ENCODE measurements around the gene PCDH18. TPM values are rescaled to one million over a fixed set of nuclear protein-coding genes. Genes with fewer than 3 reads are reported as not detected.
"Not testable (repeated sequence)": the region's sequence is repeated elsewhere in the genome, so short reads cannot be mapped to it uniquely, and the experiment has no call there.

The PCDH18 gene
- total RNA-seq, 2 experiments from 2014 or later: not detected

DNA sequence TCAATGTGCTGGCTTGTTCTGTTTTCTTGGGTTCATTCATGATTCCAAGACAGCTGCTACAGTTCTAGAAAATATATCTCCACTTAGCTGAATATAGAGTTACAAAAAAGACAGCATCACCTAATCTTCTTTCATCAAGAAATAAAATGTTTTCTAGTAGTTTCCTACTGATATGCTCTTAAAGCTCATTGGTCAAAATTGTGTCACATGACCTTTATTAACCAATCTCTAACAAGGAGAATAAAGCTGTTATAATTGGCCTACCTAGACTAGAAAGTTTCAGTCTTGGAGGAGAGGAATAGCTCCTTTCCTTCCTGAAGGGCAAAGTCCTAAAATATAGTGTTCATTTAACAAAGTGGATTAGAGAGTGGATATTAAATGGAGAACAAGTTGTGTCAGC is 8.1 kb upstream of the PCDH18 start:
- no peaks in the 10 kb centered on the region for H3K4me1 Mint-ChIP-seq (ENCODE audit: low read depth)
- no peak for DNase-seq
- H3K4me3 Mint-ChIP-seq: no peak overlapping the region
- CTCF ChIA-PET: no interaction called here
- H3K27ac Mint-ChIP-seq: no peak overlapping the region
- no peaks in the 10 kb centered on the region for H3K9me3 Mint-ChIP-seq (ENCODE audit: insufficient read depth)
- no peak for ATAC-seq
- H3K36me3 Mint-ChIP-seq (ENCODE audit: low read depth): no peaks in the 10 kb centered on the region
- POLR2A ChIA-PET: no interaction called here
- H3K27me3 Mint-ChIP-seq (ENCODE audit: low read depth): no peaks in the 10 kb centered on the region

DNA sequence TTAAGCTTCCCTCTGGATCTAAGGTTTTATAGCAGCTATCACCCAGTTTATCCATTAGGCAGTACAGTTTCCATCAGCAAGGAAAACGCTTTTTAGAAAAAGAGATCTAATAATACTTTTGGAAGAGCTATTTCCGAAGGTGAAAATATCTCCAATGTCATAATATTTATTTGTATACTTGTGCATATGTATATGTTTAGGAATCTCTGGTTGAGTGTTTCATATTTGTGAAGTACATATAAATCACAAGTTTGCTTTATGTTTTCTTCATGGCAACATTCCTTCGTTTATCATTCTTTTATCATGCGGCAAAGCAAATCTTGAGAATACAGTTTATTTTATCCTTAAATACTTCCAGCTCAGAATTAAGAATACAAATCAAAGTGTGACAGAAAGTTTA is 6.2 kb upstream of the PCDH18 start:
- Mint-ChIP-seq H3K4me1 (ENCODE audit: low read depth) (no peaks in the 10 kb centered on the region), H3K9me3 (ENCODE audit: insufficient read depth) (no peaks in the 10 kb centered on the region), H3K36me3 (ENCODE audit: low read depth) (no peaks in the 10 kb centered on the region), H3K27ac (no peak overlapping the region), H3K27me3 (ENCODE audit: low read depth) (no peaks in the 10 kb centered on the region), H3K4me3 (no peak overlapping the region)
- ChIA-PET POLR2A (no interaction called here), CTCF (interaction anchor here (0.7 kb wide), 1 partner anchor 898 kb away, joined by 3 read pairs; no protein-coding TSS in a partner anchor)
- no peak for DNase-seq
- no peak for ATAC-seq

DNA sequence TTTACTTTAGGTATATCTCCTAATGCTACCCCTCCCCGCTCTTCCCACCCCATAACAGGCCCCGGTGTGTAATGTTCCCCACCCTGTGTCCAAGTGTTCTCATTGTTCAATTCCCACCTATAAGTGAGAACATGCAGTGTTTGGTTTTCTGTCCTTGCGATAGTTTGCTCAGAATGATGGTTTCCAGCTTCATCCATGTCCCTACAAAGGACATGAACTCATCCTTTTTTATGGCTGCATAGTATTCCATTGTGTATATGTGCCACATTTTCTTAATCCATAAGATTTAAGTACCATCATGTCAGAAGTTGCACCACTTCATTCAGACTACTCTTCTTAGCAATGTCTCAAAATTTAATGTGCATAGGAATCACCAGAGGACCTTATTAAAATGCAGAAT is 5.5 kb upstream of the PCDH18 start:
- CTCF ChIA-PET, ATAC-seq: not testable (repeated sequence)

DNA sequence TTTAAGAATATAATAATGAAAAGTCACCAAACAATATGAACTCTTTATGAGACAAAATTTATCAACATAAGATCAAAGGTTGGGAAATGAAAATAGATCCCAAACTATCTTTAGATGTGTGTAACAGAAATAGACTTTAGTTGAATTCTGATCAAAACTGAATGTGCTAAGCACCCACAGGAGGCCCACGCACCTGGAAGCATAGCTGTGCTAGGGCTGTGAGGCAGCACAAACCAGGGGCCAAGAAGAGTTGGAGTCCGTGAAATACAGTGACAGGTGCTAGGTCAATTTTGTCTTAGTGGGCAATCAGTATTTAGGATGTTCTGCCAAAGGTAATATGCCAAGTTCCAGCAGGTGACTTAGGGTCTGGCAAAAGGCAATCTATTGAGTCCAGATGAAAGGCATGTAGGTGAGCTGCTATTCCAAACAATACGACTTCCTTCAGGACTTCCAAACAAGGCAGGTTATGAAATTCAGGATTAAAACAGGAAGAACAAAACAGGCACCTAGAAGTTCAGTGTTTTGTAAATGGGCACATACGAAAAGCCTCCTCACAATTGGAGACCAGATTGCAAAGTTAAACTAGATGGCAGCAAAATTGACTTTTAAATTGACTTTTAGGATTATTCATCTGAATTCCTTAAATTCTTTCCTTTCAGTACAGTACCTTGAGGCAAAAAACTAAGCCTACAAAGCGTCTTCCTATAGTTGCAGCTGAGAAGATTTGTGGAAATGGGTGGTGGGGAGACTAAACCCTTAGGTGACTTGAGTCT is 4.7 kb upstream of the PCDH18 start:
- ChIA-PET CTCF (no interaction called here), POLR2A (no interaction called here)
- Mint-ChIP-seq H3K4me3 (no peak overlapping the region), H3K4me1 (ENCODE audit: low read depth) (no peaks in the 10 kb centered on the region), H3K27me3 (ENCODE audit: low read depth) (no peaks in the 10 kb centered on the region), H3K27ac (no peak overlapping the region), H3K36me3 (ENCODE audit: low read depth) (no peaks in the 10 kb centered on the region), H3K9me3 (ENCODE audit: insufficient read depth) (no peaks in the 10 kb centered on the region)
- no peak for ATAC-seq
- no peak for DNase-seq

More for the DNA sequence above, 5.5 kb upstream of the PCDH18 start:
- H3K9me3 Mint-ChIP-seq (ENCODE audit: insufficient read depth); DNase-seq; H3K36me3 Mint-ChIP-seq (ENCODE audit: low read depth); H3K27me3 Mint-ChIP-seq (ENCODE audit: low read depth); H3K27ac Mint-ChIP-seq; H3K4me3 Mint-ChIP-seq; POLR2A ChIA-PET; H3K4me1 Mint-ChIP-seq (ENCODE audit: low read depth): not testable (repeated sequence)

DNA sequence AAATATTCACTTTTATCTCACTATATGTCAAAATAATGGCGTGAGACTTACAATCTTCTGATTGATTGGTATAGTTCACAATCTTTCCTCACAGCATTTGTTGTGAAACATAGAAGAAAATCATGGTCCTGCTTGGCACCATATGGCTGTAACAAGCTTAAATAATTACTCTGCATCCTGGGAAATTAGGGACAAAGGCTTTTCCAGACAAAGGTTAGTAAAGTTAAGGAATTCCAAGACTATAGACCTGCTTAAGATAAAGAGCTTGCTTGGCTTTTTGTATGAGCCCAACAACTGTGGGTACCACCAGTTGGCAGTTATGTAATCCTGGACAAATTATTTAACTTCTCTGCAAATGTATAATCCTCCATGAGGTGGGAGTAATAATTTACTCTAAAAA is 3.4 kb upstream of the PCDH18 start:
- ChIA-PET CTCF (no interaction called here), POLR2A (no interaction called here)
- Mint-ChIP-seq H3K9me3 (ENCODE audit: insufficient read depth) (no peaks in the 10 kb centered on the region), H3K4me1 (ENCODE audit: low read depth) (no peaks in the 10 kb centered on the region), H3K4me3 (no peak overlapping the region), H3K36me3 (ENCODE audit: low read depth) (no peaks in the 10 kb centered on the region), H3K27ac (no peak overlapping the region), H3K27me3 (ENCODE audit: low read depth) (no peaks in the 10 kb centered on the region)
- DNase-seq: no peak
- no peak for ATAC-seq

DNA sequence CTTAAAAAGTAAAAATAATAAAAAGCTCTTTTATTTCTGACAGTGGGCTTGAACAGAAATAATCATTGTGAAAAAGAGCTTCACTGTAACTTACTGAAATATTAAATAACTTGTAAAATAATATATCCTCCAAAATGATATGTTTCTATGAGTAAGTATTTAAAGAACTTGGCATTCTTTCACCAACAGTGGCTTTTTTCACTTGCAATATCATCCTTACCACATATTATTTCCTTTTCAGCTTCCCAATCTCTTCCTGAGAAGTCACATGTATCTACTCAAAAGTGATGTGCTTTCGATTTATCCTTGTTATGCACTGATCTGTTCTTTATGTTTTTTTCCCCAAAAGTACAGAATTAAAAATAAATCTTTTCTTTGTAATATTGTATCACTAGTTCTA is 2.2 kb upstream of the PCDH18 start:
- CTCF ChIA-PET: no interaction called here
- POLR2A ChIA-PET: no interaction called here

DNA sequence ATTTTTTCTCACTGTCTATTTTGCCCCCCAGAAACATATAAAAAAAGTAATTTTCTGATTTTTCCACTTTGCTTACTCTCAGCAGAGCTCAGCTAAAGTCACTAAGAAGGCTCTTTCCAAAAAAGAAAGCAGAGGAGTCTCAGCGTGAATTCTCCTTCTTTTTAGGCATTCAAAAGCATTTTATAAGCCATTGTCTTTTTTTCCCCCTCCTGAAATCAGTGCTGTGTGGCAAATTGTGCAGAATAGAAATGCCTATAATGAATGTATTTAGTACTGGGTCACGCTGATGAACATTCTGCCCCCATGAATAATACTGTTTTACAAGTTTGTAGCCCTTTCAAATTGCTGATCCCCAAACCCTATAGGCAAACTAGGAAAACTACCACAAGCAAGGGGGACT is 1.6 kb upstream of the PCDH18 start:
- Mint-ChIP-seq H3K4me3 (no peak overlapping the region), H3K9me3 (ENCODE audit: insufficient read depth) (no peaks in the 10 kb centered on the region), H3K27me3 (ENCODE audit: low read depth) (no peaks in the 10 kb centered on the region), H3K36me3 (ENCODE audit: low read depth) (no peaks in the 10 kb centered on the region), H3K27ac (no peak overlapping the region), H3K4me1 (ENCODE audit: low read depth) (no peaks in the 10 kb centered on the region)
- ChIA-PET CTCF (no interaction called here), POLR2A (no interaction called here)
- ATAC-seq: no peak
- no peak for DNase-seq

More for the DNA sequence above, 2.2 kb upstream of the PCDH18 start:
- Mint-ChIP-seq H3K4me1 (ENCODE audit: low read depth) (no peaks in the 10 kb centered on the region), H3K9me3 (ENCODE audit: insufficient read depth) (no peaks in the 10 kb centered on the region), H3K27me3 (ENCODE audit: low read depth) (no peaks in the 10 kb centered on the region), H3K27ac (no peak overlapping the region), H3K36me3 (ENCODE audit: low read depth) (no peaks in the 10 kb centered on the region), H3K4me3 (no peak overlapping the region)
- no peak for DNase-seq
- ATAC-seq: no peak

DNA sequence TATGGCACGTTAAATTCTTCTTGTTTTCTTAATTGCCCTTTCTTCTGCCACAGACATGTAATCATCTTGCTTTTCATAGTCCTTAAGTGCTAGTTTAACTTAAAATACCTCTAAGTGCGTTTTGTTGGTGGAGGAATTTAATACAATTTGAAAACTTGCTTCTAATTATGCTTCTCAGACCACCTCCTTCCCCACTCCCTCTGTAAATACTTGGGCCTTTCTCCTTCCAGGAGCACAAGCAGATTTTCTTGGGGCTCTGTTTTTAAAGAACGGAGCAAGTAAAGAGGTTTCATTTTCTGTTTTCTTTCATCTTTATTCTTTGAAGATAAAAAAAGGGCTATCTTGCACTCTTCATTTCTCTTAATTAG is 559 bp upstream of the PCDH18 start:
- no peaks in the 10 kb centered on the region for H3K36me3 Mint-ChIP-seq (ENCODE audit: low read depth)
- DNase-seq (no peak), ATAC-seq (no peak)
- ChIA-PET CTCF (no interaction called here), POLR2A (no interaction called here)
- H3K4me3 Mint-ChIP-seq: no peak overlapping the region
- no peaks in the 10 kb centered on the region for H3K27me3 Mint-ChIP-seq (ENCODE audit: low read depth)
- H3K4me1 Mint-ChIP-seq (ENCODE audit: low read depth): no peaks in the 10 kb centered on the region
- H3K9me3 Mint-ChIP-seq (ENCODE audit: insufficient read depth): no peaks in the 10 kb centered on the region
- no peak overlapping the region for H3K27ac Mint-ChIP-seq

DNA sequence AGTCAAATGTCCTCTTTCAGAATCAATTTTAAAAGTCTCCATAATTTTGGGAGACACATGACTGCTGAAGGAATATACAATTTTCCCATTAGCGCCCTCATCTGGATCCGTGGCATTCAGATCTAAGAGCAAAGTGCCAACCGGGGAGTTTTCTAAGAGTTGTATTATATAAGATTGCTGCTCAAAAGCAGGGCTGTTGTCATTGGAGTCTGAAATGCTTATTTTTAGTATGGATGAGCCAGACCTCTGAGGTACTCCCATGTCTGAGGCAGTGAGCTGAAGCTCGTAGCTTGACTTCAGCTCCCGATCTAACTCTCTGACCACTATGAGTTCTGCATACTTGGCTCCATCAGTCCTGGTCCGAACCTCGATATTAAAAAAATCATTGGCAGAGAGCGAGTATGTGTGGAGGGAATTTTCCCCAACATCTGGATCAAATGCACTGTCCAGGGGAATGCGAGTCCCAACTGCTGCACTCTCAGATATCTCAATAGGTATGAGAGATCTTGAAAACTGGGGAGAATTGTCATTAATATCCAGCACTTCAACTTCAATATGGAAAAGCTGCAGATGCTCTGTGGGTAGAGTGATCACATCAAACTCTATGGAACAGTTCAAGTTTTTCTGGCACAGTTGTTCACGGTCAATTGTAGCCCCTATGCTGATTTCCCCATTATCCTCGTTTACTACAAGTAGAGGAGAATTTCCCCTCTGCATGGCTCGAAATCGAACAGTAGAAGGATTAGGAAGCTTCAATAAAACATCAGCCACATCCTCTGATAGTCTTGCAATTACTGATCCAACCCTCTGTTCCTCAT is 917 bp downstream of the PCDH18 start:
- no peaks in the 10 kb centered on the region for H3K27me3 Mint-ChIP-seq (ENCODE audit: low read depth)
- no peaks in the 10 kb centered on the region for H3K4me1 Mint-ChIP-seq (ENCODE audit: low read depth)
- ChIA-PET CTCF (no interaction called here), POLR2A (no interaction called here)
- H3K27ac Mint-ChIP-seq: no peak overlapping the region
- DNase-seq (no peak), ATAC-seq (no peak)
- no peaks in the 10 kb centered on the region for H3K9me3 Mint-ChIP-seq (ENCODE audit: insufficient read depth)
- H3K36me3 Mint-ChIP-seq (ENCODE audit: low read depth): no peaks in the 10 kb centered on the region
- no peak overlapping the region for H3K4me3 Mint-ChIP-seq

DNA sequence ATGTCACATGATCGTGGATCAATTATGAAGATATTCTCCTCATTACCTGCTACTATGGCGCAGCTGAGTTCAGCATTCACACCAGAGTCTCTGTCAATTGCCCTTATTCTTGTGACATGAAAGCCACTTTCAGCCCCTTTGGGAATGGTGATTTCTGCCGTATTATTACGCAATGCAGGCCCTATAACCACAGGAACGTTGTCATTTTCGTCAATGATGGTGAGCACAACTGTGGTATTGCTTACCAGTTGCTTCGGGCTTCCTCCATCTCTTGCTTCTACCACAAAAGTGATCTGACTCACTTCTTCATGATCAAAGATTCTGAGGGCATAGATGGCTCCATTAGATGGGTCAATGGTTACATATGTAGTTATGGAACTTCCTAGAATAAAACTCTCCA is 2.1 kb downstream of the PCDH18 start:
- CTCF ChIA-PET: no interaction called here
- no peak for ATAC-seq
- H3K27ac Mint-ChIP-seq: no peak overlapping the region
- no peaks in the 10 kb centered on the region for H3K36me3 Mint-ChIP-seq (ENCODE audit: low read depth)
- H3K4me1 Mint-ChIP-seq (ENCODE audit: low read depth): no peaks in the 10 kb centered on the region
- H3K9me3 Mint-ChIP-seq (ENCODE audit: insufficient read depth): no peaks in the 10 kb centered on the region
- POLR2A ChIA-PET: no interaction called here
- no peaks in the 10 kb centered on the region for H3K27me3 Mint-ChIP-seq (ENCODE audit: low read depth)
- no peak for DNase-seq
- no peak overlapping the region for H3K4me3 Mint-ChIP-seq

DNA sequence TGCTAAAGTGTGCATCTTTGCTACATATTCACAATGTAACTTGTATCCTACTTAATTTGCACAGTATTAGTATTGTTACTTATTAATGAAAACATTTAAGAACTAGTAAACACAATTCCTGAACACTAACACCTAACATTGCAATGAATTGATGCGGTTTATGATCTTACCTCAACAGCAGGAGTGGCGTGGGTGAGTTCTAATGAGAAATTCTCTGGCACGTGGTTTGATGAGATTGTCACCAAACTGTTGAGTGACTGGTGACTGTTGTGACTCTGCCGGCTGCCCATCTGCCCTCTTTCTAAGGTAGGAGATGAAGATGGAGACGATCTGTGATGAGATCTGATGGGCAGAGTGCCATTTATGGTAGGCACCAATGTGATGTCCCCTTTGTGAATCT is 2.9 kb downstream of the PCDH18 start:
- DNase-seq: no peak
- no peak overlapping the region for H3K27ac Mint-ChIP-seq
- H3K4me1 Mint-ChIP-seq (ENCODE audit: low read depth): no peaks in the 10 kb centered on the region
- ChIA-PET POLR2A (no interaction called here), CTCF (no interaction called here)
- no peaks in the 10 kb centered on the region for H3K9me3 Mint-ChIP-seq (ENCODE audit: insufficient read depth)
- no peak overlapping the region for H3K4me3 Mint-ChIP-seq
- H3K36me3 Mint-ChIP-seq (ENCODE audit: low read depth): no peaks in the 10 kb centered on the region
- no peaks in the 10 kb centered on the region for H3K27me3 Mint-ChIP-seq (ENCODE audit: low read depth)
- no peak for ATAC-seq

DNA sequence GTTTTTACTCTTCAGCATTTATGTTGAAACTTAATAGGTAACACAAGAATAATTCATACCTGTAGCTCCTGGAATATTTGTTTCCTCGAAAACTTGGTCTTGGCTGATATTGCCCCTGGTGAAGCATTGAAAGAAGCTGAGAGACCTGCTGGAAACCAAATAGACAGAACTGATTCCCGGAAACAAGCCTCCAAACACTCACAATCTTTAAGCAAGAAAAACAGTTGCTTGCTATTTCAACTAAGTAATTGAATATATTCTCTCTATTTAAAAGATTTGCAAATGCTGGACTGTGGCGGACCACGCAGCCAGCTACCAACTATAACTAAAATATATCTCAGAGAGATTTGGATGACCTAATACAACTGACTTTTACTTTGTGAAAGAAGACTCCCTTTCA is 3.6 kb downstream of the PCDH18 start:
- Mint-ChIP-seq H3K36me3 (ENCODE audit: low read depth) (no peaks in the 10 kb centered on the region), H3K27me3 (ENCODE audit: low read depth) (no peaks in the 10 kb centered on the region), H3K4me3 (no peak overlapping the region), H3K4me1 (ENCODE audit: low read depth) (no peaks in the 10 kb centered on the region), H3K9me3 (ENCODE audit: insufficient read depth) (no peaks in the 10 kb centered on the region), H3K27ac (no peak overlapping the region)
- POLR2A ChIA-PET: no interaction called here
- CTCF ChIA-PET: no interaction called here
- DNase-seq (no peak), ATAC-seq (no peak)

DNA sequence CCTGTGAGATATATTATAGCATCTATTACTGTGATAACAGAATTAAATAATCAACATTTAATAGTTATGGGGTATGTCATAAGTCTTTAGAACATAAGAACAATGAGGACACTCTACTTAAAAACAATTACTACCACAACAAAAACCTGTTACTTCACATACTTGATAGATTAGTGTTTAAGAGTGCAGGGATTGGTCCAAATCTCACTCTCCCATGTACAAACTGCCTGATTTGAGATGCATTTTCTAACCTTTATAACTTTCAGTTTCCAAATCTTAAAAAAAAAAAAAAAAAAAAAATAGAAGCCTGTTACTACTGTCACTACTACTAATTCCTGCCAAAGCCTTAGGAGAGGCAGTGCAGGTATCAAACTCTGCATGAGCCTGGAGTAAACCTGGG is 5.6 kb downstream of the PCDH18 start:
- H3K27me3 Mint-ChIP-seq (ENCODE audit: low read depth): no peaks in the 10 kb centered on the region
- no peak overlapping the region for H3K4me3 Mint-ChIP-seq
- H3K36me3 Mint-ChIP-seq (ENCODE audit: low read depth): no peaks in the 10 kb centered on the region
- DNase-seq (no peak), ATAC-seq (no peak)
- ChIA-PET CTCF (no interaction called here), POLR2A (no interaction called here)
- H3K4me1 Mint-ChIP-seq (ENCODE audit: low read depth): no peaks in the 10 kb centered on the region
- H3K9me3 Mint-ChIP-seq (ENCODE audit: insufficient read depth): no peaks in the 10 kb centered on the region
- no peak overlapping the region for H3K27ac Mint-ChIP-seq

Measured in activated CD8-positive, alpha-beta T cell treated with anti-CD3 and anti-CD28 coated beads, Interleukin-2, amount 10 ng/mL, durations not matched to agents 7 days and 5 days (primary cell).